RWPE2 (cell line): ENCODE results near the gene PLIN4.

ENCODE experiments used
- ATAC-seq: fragments of 200-7000 bp; cut with Tn5 transposase; 3 replicates; pipeline ENCODE4 v1.9.1; 2021; ENCODE audit warnings: low read depth
- DNase-seq: peaks from one replicate; pipeline ENCODE4 v3.0.0-alpha.2; 2020; ENCODE audit warnings: low spot score
- H3K27ac ChIP-seq: fragments of 450-650 bp; 2 replicates; pipeline ENCODE4 v1.5.1; 2017; ENCODE audit warnings: mild to moderate bottlenecking; ENCODE audit not compliant: poor library complexity, severe bottlenecking
- H3K27me3 ChIP-seq: fragments of 250-450 bp; sonication (Bioruptor Pico); 2 replicates; pipeline ENCODE4 v1.5.1; 2021; ENCODE audit warnings: mild to moderate bottlenecking, moderate library complexity; ENCODE audit not compliant: insufficient read depth, poor library complexity, severe bottlenecking
- H3K36me3 ChIP-seq: fragments of 250-450 bp; sonication (Bioruptor Pico); 2 replicates; pipeline ENCODE4 v1.5.1; 2020; ENCODE audit warnings: low read depth, mild to moderate bottlenecking, moderate library complexity
- H3K4me1 ChIP-seq: fragments of 250-450 bp; sonication (Bioruptor Pico); 2 replicates; pipeline ENCODE4 v1.5.1; 2021; ENCODE audit warnings: mild to moderate bottlenecking, moderate library complexity; ENCODE audit not compliant: insufficient read depth, poor library complexity, severe bottlenecking
- H3K4me3 ChIP-seq: fragments of 250-450 bp; sonication (Bioruptor Pico); 2 replicates; pipeline ENCODE4 v1.5.1; 2021; ENCODE audit warnings: mild to moderate bottlenecking, moderate library complexity; ENCODE audit not compliant: severe bottlenecking
- H3K9me3 ChIP-seq: fragments of 250-450 bp; sonication (Bioruptor Pico); 2 replicates; pipeline ENCODE4 v1.5.1; 2021; ENCODE audit warnings: mild to moderate bottlenecking, moderate library complexity; ENCODE audit not compliant: severe bottlenecking
- CTCF ChIP-seq: fragments of 450-650 bp; IDR thresholded peaks from one replicate; pipeline ENCODE4 v1.5.1; 2017; ENCODE audit warnings: mild to moderate bottlenecking, moderate library complexity; ENCODE audit not compliant: poor library complexity, severe bottlenecking

The PLIN4 gene

GRCh38 chr19:4559569-4559968 is 41.3 kb upstream of the PLIN4 start, which contains the start of gene SEMA6B:
Gene SEMA6B, minus strand, starts transcription at chr19:4559684. Its CDS starts 1,227 bp downstream, at chr19:4558457.
- H3K36me3 ChIP-seq = no peaks in the 10 kb centered on the region
- no peaks in the 10 kb centered on the region for H3K27me3 ChIP-seq
- H3K9me3 ChIP-seq = no peaks in the 10 kb centered on the region
- no peak for TF ChIP-seq CTCF
- no peak within 1 kb of the TSS for H3K4me3 ChIP-seq
- no peak for ATAC-seq
- H3K4me1 ChIP-seq = no peaks in the 10 kb centered on the region
- DNase-seq = no peak
- H3K27ac ChIP-seq = no peak within 1 kb of the TSS

GRCh38 chr19:4557971-4558941 is 40.0 kb upstream of the PLIN4 start:
- ATAC-seq = no peak
- no peaks in the 10 kb centered on the region for H3K36me3 ChIP-seq
- DNase-seq = no peak
- H3K27ac ChIP-seq = no peak overlapping the region
- H3K27me3 ChIP-seq = no peaks in the 10 kb centered on the region
- H3K4me1 ChIP-seq = no peaks in the 10 kb centered on the region
- no peaks in the 10 kb centered on the region for H3K9me3 ChIP-seq
- H3K4me3 ChIP-seq = no peak overlapping the region
- TF ChIP-seq CTCF = peak; percentile 90

- DNase-seq = peak; percentile 56
- no peak overlapping the region for H3K4me3 ChIP-seq
Measured at GRCh38 chr19:4557144-4557970, 39.1 kb upstream of the PLIN4 start.

GRCh38 chr19:4556597-4557127 is 38.4 kb upstream of the PLIN4 start:
- TF ChIP-seq CTCF = no peak
- H3K4me3 ChIP-seq = no peak overlapping the region
- H3K27me3 ChIP-seq = no peaks in the 10 kb centered on the region
- H3K9me3 ChIP-seq = no peaks in the 10 kb centered on the region
- H3K27ac ChIP-seq = no peak overlapping the region
- DNase-seq = no peak
- ATAC-seq = peak; percentile 54
- no peaks in the 10 kb centered on the region for H3K36me3 ChIP-seq
- H3K4me1 ChIP-seq = no peaks in the 10 kb centered on the region

More at GRCh38 chr19:4557144-4557970, 39.1 kb upstream of the PLIN4 start:
- H3K27me3 ChIP-seq = no peaks in the 10 kb centered on the region
- H3K9me3 ChIP-seq = no peaks in the 10 kb centered on the region
- ATAC-seq = peak; percentile 44; the same call in 2 of the 3 replicates
- H3K27ac ChIP-seq = no peak overlapping the region
- H3K36me3 ChIP-seq = no peaks in the 10 kb centered on the region
- H3K4me1 ChIP-seq = no peaks in the 10 kb centered on the region
- no peak for TF ChIP-seq CTCF
